GM21381 (cell line): ENCODE results near the gene SBF2.
"Not testable (repeated sequence)": the region's sequence is repeated elsewhere in the genome, so short reads cannot be mapped to it uniquely, and the experiment has no call there.

Source experiments
- ATAC-seq: cut with Tn5 transposase; IDR thresholded peaks from one replicate; pipeline ENCODE4 v1.9.1; 2021; ENCODE audit warnings: mild to moderate bottlenecking, moderate library complexity; ENCODE audit not compliant: unreplicated experiment

Gene SBF2

GRCh38 chr11:9914064-9914463 is 380.0 kb downstream of the SBF2 start:
- ATAC-seq = no peak

- ATAC-seq = no peak
These were observed 387.8 kb downstream of the SBF2 start for GRCh38 chr11:9905960-9906791.

- ATAC-seq = no peak
These were observed 388.5 kb downstream of the SBF2 start for GRCh38 chr11:9905501-9905951.

GRCh38 chr11:9903579-9903978 is 390.4 kb downstream of the SBF2 start:
- no peak for ATAC-seq

- ATAC-seq = no peak
These were observed 392.1 kb downstream of the SBF2 start for GRCh38 chr11:9901943-9902342.

GRCh38 chr11:9900253-9900652 is 393.8 kb downstream of the SBF2 start:
- ATAC-seq = not testable (repeated sequence)

- ATAC-seq = no peak
These were observed 394.3 kb downstream of the SBF2 start for GRCh38 chr11:9899676-9900075.

GRCh38 chr11:9896902-9897301 is 397.1 kb downstream of the SBF2 start:
- ATAC-seq = no peak

- no peak for ATAC-seq
These were observed 399.0 kb downstream of the SBF2 start for GRCh38 chr11:9895006-9895405.

GRCh38 chr11:9893474-9893873 is 400.5 kb downstream of the SBF2 start:
- ATAC-seq = no peak

- no peak for ATAC-seq
These were observed 405.1 kb downstream of the SBF2 start for GRCh38 chr11:9888938-9889337.

GRCh38 chr11:9887472-9887871 is 406.5 kb downstream of the SBF2 start:
- ATAC-seq = no peak

GRCh38 chr11:9886595-9886994 is 407.4 kb downstream of the SBF2 start:
- no peak for ATAC-seq

- no peak for ATAC-seq
These were observed 409.4 kb downstream of the SBF2 start for GRCh38 chr11:9884601-9885000.

- no peak for ATAC-seq
These were observed 413.4 kb downstream of the SBF2 start for GRCh38 chr11:9880657-9881056.

- ATAC-seq = no peak
These were observed 415.1 kb downstream of the SBF2 start for GRCh38 chr11:9878936-9879335.

GRCh38 chr11:9876331-9876730 is 417.7 kb downstream of the SBF2 start:
- ATAC-seq = no peak

GRCh38 chr11:9875862-9876261 is 418.2 kb downstream of the SBF2 start:
- no peak for ATAC-seq

GRCh38 chr11:9875399-9875798 is 418.6 kb downstream of the SBF2 start:
- no peak for ATAC-seq

- no peak for ATAC-seq
These were observed 419.6 kb downstream of the SBF2 start for GRCh38 chr11:9874466-9874865.

GRCh38 chr11:9868641-9869040 is 425.4 kb downstream of the SBF2 start:
- ATAC-seq = no peak

- ATAC-seq = no peak
These were observed 431.0 kb downstream of the SBF2 start for GRCh38 chr11:9862981-9863380.
